COLO829 (cell line): ENCODE results near the gene MPG.

ENCODE experiments used
- DNase-seq: peaks from one replicate; pipeline ENCODE4 v3.0.0; 2012; ENCODE audit warnings: low spot score

Gene MPG

GRCh38 chr16:50769-51591 is 27.0 kb upstream of the MPG start:
- no peak for DNase-seq

DNA sequence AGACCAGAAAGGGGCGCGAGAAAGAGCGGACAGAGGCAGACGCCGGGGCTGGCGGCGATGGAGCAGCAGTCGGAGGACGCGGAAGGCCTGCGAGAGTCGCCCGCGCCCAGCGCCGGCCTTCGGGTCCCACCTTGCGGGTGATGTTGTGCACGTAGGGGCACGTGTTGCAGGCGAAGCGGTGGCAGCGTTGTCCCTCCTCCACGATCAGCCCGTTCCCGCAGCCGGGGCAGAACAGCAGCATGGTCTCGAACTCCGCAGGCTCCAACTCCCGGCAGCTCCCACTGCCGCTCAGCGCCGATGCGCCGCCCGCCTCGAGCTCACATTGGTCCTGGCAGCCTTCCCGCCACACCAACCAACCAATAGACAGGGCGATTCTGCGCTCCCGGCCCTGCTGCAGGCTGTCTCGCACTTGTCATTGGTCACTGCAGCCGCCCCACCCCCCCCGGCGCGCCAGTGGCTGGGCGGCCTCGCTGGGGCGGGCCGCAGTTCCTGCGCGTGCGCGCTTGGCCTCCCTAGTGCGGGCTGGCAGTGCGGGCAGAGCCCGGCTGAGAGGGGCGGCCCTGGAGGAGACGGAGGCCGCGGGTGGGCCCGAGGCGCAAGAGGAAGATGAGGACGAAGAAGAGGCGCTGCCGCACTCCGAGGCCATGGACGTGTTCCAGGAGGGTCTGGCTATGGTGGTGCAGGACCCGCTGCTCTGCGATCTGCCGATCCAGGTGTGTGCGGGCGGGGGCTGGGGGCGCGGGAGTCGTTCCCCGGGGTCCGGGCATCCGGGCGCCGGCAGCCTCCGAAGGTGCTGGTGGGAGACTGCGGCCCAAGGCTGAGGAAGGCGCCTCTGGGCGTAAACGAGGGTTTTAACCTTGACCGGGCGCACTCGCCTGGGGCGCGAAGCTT is 24.4 kb upstream of the MPG start, which contains the start of the genes POLR3K and SNRNP25:
Gene POLR3K, minus strand, starts transcription at position 263 of the 891 bp plus-strand sequence. Its CDS starts 22 bp downstream, at position 241.
Gene SNRNP25, plus strand, starts transcription at position 483 of the 891 bp plus-strand sequence. Its CDS starts 189 bp downstream, at position 672.
- peak; percentile 98 for DNase-seq

GRCh38 chr16:54237-54581 is 23.8 kb upstream of the MPG start:
- no peak for DNase-seq

DNA sequence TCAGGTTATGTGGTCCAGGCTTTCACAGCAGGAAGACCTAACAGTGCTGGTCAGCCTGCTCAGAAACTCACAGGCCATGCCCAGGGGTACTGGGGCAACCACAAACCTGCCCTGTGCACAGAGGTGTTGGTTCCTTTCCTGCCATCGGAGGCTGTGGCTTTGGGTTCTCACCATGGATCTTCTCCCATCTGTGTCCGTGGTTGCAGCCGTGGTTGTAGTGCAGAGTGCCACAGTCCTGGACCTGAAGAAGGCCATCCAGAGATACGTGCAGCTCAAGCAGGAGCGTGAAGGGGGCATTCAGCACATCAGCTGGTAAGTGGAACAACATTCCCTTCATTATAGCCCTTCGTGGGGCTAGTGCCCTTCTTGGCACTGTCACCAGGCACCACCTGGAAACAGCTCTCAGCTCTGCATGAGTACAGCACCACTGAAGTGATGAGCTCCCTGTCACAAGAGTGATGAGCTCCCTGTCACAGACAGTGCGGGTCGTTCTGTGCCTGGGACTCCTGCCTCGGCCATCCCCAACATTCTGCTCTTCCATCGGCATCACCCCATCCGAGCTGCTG is 22.4 kb upstream of the MPG start:
- DNase-seq = no peak

DNA sequence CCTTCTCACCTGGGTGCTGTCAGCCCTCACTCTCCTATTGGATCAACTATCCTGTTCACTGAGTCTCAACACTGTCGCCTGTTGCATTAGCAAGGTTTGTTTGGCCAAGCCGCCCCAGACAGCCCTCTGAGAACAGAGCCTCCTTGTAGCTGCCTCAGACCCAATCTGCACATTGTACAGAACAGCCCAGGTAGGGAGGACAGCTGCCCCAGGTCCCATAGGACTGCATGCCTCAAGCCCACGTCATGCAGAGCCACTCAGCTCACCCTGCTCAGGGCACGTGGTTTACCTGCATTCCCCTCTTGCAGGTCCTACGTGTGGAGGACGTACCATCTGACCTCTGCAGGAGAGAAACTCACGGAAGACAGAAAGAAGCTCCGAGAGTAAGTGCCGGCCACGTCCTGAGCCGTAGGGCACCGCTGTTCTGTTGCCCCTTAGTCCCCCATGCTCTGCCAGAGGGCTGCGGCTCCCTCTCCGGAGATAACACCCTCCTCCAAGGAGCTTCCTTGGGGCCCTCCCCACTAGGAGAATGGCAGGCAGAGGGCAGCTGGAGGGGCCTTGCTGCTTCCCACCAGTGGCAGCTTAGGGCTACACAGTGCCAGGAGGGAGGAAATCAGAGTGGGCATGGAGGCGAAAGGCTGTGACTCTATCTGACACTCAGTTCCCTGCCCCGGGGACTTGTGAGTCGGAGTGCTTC is 21.6 kb upstream of the MPG start:
- no peak for DNase-seq

DNA sequence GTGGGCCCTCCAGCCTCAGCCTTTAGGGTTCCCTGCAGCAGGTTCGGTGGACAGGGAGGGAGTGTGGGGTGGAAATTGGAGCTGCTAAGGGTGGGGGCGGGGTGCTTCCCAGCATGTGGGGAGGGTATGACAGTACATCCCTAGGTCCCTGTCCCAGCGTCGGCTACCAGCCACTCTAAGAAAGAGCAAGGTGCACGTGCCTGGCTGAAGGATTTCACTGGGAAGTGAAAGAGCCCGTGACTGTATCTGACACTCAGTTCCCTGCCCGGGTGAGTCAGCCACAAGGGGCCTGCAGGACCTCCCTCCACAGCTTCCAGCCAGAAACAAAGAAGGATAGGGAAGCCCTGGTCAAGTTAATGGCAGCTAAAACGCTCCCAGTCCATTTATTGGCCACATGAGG is 20.3 kb upstream of the MPG start:
- DNase-seq = no peak

DNA sequence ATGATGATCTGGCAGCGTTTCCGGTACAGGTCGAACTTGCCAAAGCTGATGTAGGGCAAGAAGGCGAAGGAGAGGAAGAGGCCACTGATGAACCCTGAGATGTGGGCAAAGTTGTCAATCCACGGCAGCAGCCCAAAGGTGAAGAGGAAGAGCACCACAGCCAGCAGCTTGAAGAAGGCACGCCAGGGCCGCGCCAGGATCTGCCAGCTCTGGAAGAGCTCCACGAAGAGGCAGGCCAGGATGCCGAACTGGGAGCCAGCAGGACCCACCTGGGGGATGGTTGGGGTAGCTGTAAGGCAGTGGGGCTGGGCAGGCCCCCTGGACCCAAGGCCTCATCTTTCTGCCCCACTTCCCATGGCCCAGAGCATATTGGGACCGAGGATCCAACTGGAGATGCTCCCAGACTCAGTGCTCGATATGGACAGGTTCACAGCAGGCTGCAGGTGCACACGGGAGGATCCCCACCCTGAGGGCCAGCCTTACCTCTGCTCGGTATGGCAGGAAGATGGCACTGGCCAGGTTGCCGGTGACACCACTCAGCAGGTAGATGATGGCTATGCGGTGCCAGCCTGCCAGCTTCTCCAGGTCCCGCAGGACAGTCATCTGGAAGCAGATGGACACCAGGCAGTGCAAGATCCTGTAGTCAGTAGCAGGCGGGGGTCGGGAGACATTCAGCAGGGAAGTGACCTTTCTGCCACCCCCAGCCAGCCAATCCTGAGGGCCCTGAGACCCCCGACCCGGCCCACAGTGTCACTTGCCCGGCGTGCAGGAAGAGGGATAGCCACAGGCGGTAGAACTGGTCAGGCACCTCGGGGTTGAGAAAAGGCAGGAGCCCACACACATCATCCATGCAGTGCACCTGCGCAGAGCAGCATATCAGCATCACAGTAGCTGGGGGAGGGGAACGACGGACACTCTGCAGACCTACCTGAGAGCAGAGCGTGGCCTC is 19.3 kb upstream of the MPG start:
- DNase-seq = no peak

- DNase-seq = no peak
These were observed 18.5 kb upstream of the MPG start for GRCh38 chr16:59440-60059.

DNA sequence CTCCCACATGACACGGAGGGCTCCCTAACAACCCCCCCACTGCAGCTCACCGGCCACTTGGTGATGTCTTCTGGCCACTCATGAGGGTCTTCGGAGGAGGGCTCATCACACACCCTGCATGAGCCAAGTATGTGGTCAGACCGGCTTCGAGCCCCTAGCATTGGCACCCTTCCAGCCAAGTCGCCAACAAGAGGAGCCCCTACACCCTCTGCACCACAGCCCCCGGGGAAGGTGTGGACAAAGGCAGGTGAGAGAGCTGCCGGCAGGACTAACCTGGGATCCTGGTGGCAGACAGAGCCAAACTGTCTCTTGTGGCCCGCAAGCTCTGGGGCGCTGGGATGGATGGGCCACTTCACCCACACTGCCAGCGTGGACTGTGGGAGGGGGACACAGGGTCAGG is 17.9 kb upstream of the MPG start:
- DNase-seq = no peak

DNA sequence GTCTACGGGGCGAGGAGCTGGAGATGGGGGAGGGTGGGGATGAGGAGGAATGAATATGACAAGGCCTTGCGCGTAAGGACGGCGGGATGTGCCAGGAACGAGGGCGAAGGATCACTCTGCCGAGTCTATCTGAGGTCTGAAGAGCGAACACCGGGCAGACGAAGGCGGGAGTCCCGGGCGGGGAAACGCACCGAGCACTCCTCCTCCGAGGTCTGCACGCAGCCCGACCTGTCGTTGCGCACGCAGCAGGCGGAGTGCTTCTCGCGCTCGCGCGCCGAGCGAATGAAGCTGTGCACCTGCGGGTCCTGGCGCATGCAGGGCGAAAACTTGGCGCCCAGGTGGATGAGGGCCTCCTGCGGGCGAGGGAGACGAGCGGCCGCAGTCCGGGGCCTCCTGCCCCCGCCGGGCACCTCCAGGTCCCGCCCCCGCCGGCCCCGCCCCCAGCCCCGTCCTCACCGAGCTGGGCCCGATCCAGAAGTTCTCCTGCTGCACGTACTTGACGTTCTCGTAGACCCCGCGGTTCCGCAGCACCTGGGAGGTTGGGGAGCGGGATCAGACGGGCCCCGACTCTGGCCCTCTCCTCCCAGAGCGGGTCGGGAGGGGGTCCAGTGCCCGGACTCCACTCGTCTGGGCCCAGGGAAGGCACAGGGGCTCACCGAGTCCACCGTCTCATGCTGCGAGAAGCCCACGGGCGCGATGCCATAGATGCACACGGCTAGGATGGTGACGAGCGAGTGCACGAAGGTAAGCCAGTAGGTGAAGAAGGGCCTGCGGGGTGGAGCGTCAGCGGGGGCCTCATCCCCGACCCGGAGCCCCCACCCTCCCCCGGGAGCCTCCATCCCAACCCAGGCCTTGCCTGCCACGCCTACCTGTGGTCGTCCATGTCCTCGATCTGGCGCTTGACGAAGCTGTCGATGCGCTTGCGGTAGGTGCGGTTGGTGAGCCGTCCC is 16.8 kb upstream of the MPG start:
- no peak for DNase-seq

GRCh38 chr16:61879-62281 is 16.1 kb upstream of the MPG start:
- no peak for DNase-seq

DNA sequence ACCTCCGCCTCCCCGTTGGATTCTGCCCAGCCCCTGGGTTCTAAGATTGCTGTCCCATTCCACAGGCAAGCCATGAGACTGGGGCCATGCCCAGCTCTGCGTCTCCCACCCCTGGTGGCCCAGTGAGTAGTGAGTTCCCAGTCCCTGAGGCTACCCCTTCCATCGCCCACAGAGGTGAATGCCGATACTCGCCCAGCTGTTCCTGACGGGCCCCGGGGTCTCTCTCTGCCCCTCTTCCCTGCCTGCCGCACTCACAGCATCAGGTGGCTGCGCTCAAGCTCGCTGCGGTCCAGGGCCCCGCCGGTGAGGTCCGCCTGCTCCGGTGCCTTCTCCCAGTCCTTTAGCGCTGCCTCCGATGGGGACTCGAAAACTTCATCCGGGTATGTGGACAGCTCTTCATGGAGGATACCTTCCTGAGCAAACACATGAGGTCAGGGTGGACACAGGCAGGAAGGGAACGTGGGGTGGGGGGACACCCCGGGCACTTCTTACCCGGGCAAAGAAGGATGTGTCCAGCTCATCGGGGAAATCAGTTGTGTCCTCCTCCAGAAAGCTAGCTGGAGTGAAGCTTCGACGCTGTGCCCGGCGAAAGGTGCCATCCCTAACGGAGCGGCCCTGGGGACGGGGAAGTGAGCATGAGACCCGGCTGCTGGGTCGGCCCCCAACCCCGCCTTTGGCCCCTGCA is 15.6 kb upstream of the MPG start:
- no peak for DNase-seq

DNA sequence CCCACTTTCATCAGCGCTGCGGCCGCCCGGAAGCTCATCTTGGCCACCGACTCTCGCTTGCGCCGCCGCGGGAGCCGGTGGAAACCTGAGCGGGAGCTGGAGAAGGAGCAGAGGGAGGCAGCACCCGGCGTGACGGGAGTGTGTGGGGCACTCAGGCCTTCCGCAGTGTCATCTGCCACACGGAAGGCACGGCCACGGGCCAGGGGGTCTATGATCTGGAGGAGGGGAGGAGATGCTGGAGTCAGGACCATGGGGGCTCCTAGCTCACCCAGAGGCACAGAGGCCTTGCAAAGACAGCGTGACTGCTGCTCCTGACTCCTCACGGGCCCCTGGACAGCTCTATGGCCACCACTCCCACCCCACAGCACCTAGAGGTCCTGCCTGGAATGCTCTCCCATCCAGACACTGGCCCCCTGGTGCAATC is 15.0 kb upstream of the MPG start:
- no peak for DNase-seq

- DNase-seq = no peak
These were observed 14.6 kb upstream of the MPG start for GRCh38 chr16:63466-63865.

DNA sequence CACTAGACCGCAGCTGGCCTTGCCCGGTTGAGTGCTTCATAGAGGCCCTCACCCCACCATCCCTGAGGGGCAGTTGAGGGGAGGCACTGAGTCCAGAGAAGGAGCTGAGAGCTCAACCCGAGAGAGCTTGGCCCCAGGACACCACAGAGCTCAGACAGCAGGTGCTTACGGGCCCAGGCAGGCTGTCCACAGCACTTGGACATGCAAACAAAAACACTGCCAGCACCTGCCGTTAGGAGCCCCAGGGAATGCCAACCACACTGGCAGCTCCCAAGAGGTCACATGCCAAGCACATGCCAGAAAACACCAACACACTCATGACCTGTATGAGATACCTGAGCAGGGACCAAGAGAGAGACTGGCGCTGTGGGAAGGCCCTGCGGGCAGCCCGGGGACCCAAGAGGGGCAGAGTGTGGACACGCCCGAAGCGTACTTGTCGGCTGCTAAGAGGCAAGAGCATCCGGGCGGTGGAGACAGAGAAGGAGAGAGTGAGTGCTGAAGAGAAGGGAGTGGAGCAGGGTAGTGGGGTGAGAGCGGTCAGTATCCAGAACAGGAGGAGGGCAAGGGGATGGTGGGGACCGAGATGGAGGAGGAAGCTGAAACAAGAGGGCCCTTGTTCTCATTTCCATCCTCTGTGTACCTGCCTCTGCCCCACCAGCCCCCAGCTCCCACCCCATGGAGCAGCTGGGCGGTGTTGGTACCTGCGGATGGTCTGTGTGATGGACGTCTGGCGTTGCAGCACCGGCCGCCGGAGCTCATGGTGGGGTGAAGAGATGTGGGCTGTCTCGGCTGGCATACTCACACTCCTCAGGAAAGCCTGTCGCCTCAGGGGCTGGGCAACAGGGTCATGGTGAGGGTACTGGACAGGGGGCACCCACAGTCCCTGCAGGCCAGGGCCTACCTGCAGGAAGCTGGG is 13.8 kb upstream of the MPG start:
- DNase-seq = no peak

GRCh38 chr16:64914-65255 is 13.1 kb upstream of the MPG start:
- DNase-seq = no peak

GRCh38 chr16:65745-66144 is 12.3 kb upstream of the MPG start:
- peak; percentile 71 for DNase-seq
